Stimulated activated naive CD8-positive, alpha-beta T cell treated with anti-CD3 and anti-CD28 coated beads, Interleukin-15, Interleukin-2, amounts not matched to agents 100 U/mL and 50 U/mL, for 24 hours (primary cell): ENCODE data around the gene ARMH2.
"Not testable (repeated sequence)": the region's sequence is repeated elsewhere in the genome, so short reads cannot be mapped to it uniquely, and the experiment has no call there.

Experiments used
- ATAC-seq: fragments of 150-1000 bp; cut with Tn5 transposase; one replicate; pipeline ENCODE4 v1.10.0; 2021
- DNase-seq: peaks from one replicate; pipeline ENCODE4 v3.0.0; 2021

ARMH2 gene

GRCh38 chr6:24818346-24818745 is 19.6 kb upstream of the ARMH2 start:
- ATAC-seq (no peak), DNase-seq (no peak)

GRCh38 chr6:24809728-24810127 is 11.0 kb upstream of the ARMH2 start:
- DNase-seq (no peak), ATAC-seq (no peak)

GRCh38 chr6:24807584-24807983 is 8.9 kb upstream of the ARMH2 start:
- no peak for DNase-seq
- no peak for ATAC-seq

GRCh38 chr6:24802271-24803059 is 3.7 kb upstream of the ARMH2 start:
- ATAC-seq (no peak), DNase-seq (no peak)

GRCh38 chr6:24799541-24799915 is 811 bp upstream of the ARMH2 start:
- ATAC-seq (no peak), DNase-seq (no peak)

GRCh38 chr6:24797596-24798216 is 1.0 kb downstream of the ARMH2 start:
- DNase-seq (no peak), ATAC-seq (no peak)

GRCh38 chr6:24796616-24797290 is 2.0 kb downstream of the ARMH2 start:
- ATAC-seq (peak; percentile 82), DNase-seq (peak; percentile 22)

- ATAC-seq (no peak), DNase-seq (no peak)
These were observed 3.6 kb downstream of the ARMH2 start for GRCh38 chr6:24795106-24795505.

GRCh38 chr6:24788031-24788665 is 10.6 kb downstream of the ARMH2 start:
- peak; percentile 92 for ATAC-seq
- DNase-seq = peak; percentile 15

- DNase-seq (no peak), ATAC-seq (no peak)
These were observed 18.5 kb downstream of the ARMH2 start for GRCh38 chr6:24780206-24780605.

- no peak for ATAC-seq
- no peak for DNase-seq
These were observed 19.2 kb downstream of the ARMH2 start for GRCh38 chr6:24779416-24780016.

- ATAC-seq (no peak), DNase-seq (no peak)
These were observed 19.8 kb downstream of the ARMH2 start for GRCh38 chr6:24778878-24779277.

GRCh38 chr6:24778121-24778520 is 20.6 kb downstream of the ARMH2 start:
- DNase-seq (no peak), ATAC-seq (no peak)

GRCh38 chr6:24777227-24777626 is 21.5 kb downstream of the ARMH2 start:
- no peak for ATAC-seq
- no peak for DNase-seq

- peak; percentile 30 for DNase-seq
- no peak for ATAC-seq
These were observed 23.1 kb downstream of the ARMH2 start for GRCh38 chr6:24775520-24776058.

- peak; percentile 100 for DNase-seq
- peak; percentile 97 for ATAC-seq
These were observed 23.8 kb downstream of the ARMH2 start, which contains the start of gene GMNN for GRCh38 chr6:24774696-24775519. GMNN (plus strand) TSS chr6:24774937; CDS start chr6:24777247, 2,310 bp downstream.

GRCh38 chr6:24768361-24768760 is 30.4 kb downstream of the ARMH2 start:
- no peak for ATAC-seq
- no peak for DNase-seq

- ATAC-seq (peak; percentile 40), DNase-seq (no peak)
These were observed 31.8 kb downstream of the ARMH2 start for GRCh38 chr6:24766680-24767462.

- ATAC-seq, DNase-seq: not testable (repeated sequence)
These were observed 32.7 kb downstream of the ARMH2 start for GRCh38 chr6:24765968-24766367.
